ENCODE results near the gene SUPT4H1. TPM values are rescaled to one million over a fixed set of nuclear protein-coding genes. Genes with fewer than 3 reads are reported as not detected.

SUPT4H1 gene
- total and polyA plus RNA-seq, 2 of the 4 experiments (the other 2 are of a cell fraction), result 51.6 to 129 TPM

DNA sequence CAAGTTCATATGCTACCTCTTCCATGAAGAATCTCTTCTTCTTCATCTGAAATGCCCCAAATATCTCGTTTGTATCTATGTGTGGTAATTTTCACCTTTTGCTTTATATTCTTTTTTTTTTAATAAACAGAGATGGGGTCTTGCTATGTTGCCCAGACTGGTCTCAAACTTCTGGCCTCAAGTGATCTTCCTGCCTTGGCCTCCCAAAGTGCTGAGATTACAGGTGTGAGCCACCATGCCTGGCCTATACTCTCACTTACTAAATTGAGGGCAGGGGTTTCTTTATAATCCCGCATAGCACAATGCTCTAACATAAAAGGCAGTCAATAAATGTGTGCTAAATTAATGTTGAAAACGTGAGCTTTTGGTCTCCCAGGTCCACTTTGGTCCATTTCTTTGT is 34.7 kb upstream of the SUPT4H1 start:
- Histone ChIP-seq H3K9ac (ENCODE audit: low read depth, low read length) (no peak overlapping the region), H3K18ac (ENCODE audit: low read depth, low read length) (no peak overlapping the region), H3K4ac (ENCODE audit: low read depth, low read length) (no peak overlapping the region), H3K14ac (replicated peaks; ENCODE audit: low read depth, low read length) (no peak overlapping the region), H2BK15ac (ENCODE audit: low read depth, low read length) (no peak overlapping the region), H3K23ac (ENCODE audit: low read depth, low read length) (no peak overlapping the region), H2BK120ac (ENCODE audit: low read depth, low read length) (no peak overlapping the region), H3K4me3 (ENCODE audit: insufficient read depth, low read depth, low read length) (no peak overlapping the region), H3K27me3 (ENCODE audit: control insufficient read depth, insufficient read depth, low read length) (peaks cover 12% of the 10 kb centered on the region), H2AFZ (replicated peaks; ENCODE audit: low read length, poor library complexity) (no peak overlapping the region), H3K36me3 (ENCODE audit: control insufficient read depth, insufficient read depth, low read length) (no peaks in the 10 kb centered on the region), H2BK5ac (ENCODE audit: low read depth, low read length, poor library complexity, severe bottlenecking) (no peak overlapping the region), H2AK9ac (replicated peaks; ENCODE audit: low read depth, low read length, poor library complexity) (no peak overlapping the region), H3K4me2 (ENCODE audit: low read depth, low read length) (no peak overlapping the region), H2AK5ac (ENCODE audit: low read depth, low read length) (no peak overlapping the region), H3K4me1 (ENCODE audit: control insufficient read depth, insufficient read depth, low read length) (no peaks in the 10 kb centered on the region), H3K9me3 (ENCODE audit: control insufficient read depth, insufficient read depth, low read length) (no peaks in the 10 kb centered on the region), H3K27ac (ENCODE audit: insufficient read depth, low read length) (no peak overlapping the region), H3K56ac (ENCODE audit: extremely low read depth, insufficient read depth, low read length) (no peak overlapping the region), H4K5ac (ENCODE audit: low read depth, low read length) (no peak overlapping the region), H3K79me1 (ENCODE audit: low read depth in 1 of 2, low read length in 2 of 2) (no peaks in the 10 kb centered on the region), H4K20me1 (ENCODE audit: insufficient read depth, low read length) (no peaks in the 10 kb centered on the region), H4K8ac (ENCODE audit: low read depth in 2 of 2, low read length in 2 of 2) (no peak overlapping the region), H2BK20ac (ENCODE audit: low read depth, low read length) (no peak overlapping the region), H4K91ac (ENCODE audit: insufficient read depth, low read depth, low read length) (no peak overlapping the region), H3K9me1 (ENCODE audit: insufficient read depth, low read length) (no peaks in the 10 kb centered on the region)
- BruUV-seq (replicated peaks), result no TSS peak
- in situ Hi-C loops (cut with MboI; ENCODE audit: low sequenced_read_pairs), result no loop called here
- no peak for TF ChIP-seq CEBPB (IDR thresholded peaks at IDR 0.05; ENCODE audit: low read depth, low read length)
- no peak for TF ChIP-seq RAD21 (IDR thresholded peaks at IDR 0.05; ENCODE audit: low read length)
- TF ChIP-seq MXI1 (IDR thresholded peaks at IDR 0.05; ENCODE audit: borderline replicate concordance, low read depth, low read length), result no peak
- TF ChIP-seq MAFK (IDR thresholded peaks at IDR 0.05; ENCODE audit: low read depth, low read length), result no peak
- TF ChIP-seq, protein P1, sequence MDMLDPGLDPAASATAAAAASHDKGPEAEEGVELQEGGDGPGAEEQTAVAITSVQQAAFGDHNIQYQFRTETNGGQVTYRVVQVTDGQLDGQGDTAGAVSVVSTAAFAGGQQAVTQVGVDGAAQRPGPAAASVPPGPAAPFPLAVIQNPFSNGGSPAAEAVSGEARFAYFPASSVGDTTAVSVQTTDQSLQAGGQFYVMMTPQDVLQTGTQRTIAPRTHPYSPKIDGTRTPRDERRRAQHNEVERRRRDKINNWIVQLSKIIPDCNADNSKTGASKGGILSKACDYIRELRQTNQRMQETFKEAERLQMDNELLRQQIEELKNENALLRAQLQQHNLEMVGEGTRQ (IDR thresholded peaks at IDR 0.05; ENCODE audit: low read depth, low read length), result no peak
- no peak for TF ChIP-seq RCOR1 (IDR thresholded peaks at IDR 0.05; ENCODE audit: insufficient replicate concordance, low read length)
- ChIA-PET POLR2A (ENCODE audit: unreplicated experiment) (no interaction called here), CTCF (no interaction called here)
- ATAC-seq (ENCODE audit: low read depth) (no peak), DNase-seq (no peak)
- intact Hi-C loops (cut with micrococcal nuclease), result no loop called here
- WGBS, 2 experiments (ENCODE audit: extremely low coverage in 2 of 2, insufficient read length in 1 of 2), result no CpG with 5 or more reads among the region's 3 CpGs
- dilution Hi-C loops (cut with HindIII; ENCODE audit: low sequenced_read_pairs, unreplicated experiment), result no loop called here

Data from IMR-90 (cell line).